ENCODE measurements around the gene MALRD1. TPM values are rescaled to one million over a fixed set of nuclear protein-coding genes. Genes with fewer than 3 reads are reported as not detected.

Gene MALRD1
- total RNA-seq, 1 experiment from 2014 or later: not detected

DNA sequence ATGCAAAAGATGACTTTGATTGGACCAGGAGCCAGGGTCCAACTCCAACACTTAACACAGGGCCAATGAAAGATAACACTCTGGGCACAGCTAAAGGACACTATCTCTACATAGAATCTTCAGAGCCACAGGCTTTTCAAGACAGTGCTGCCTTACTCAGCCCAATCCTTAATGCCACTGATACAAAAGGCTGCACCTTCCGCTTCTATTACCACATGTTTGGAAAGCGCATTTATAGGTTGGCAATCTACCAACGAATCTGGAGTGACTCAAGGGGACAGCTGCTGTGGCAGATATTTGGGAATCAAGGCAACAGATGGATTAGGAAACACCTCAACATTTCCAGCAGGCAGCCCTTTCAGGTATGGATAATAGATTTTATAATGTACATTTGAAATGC, 160.7 kb downstream of the MALRD1 start:
- in situ Hi-C loops (cut with HindIII; ENCODE audit: low pct_unique_long_range_greater_than_20kb, low sequenced_read_pairs) (no loop called here), intact Hi-C loops (cut with micrococcal nuclease; ENCODE audit: unreplicated experiment) (no loop called here)
- no peak for ATAC-seq
- TF ChIP-seq, protein P1, sequence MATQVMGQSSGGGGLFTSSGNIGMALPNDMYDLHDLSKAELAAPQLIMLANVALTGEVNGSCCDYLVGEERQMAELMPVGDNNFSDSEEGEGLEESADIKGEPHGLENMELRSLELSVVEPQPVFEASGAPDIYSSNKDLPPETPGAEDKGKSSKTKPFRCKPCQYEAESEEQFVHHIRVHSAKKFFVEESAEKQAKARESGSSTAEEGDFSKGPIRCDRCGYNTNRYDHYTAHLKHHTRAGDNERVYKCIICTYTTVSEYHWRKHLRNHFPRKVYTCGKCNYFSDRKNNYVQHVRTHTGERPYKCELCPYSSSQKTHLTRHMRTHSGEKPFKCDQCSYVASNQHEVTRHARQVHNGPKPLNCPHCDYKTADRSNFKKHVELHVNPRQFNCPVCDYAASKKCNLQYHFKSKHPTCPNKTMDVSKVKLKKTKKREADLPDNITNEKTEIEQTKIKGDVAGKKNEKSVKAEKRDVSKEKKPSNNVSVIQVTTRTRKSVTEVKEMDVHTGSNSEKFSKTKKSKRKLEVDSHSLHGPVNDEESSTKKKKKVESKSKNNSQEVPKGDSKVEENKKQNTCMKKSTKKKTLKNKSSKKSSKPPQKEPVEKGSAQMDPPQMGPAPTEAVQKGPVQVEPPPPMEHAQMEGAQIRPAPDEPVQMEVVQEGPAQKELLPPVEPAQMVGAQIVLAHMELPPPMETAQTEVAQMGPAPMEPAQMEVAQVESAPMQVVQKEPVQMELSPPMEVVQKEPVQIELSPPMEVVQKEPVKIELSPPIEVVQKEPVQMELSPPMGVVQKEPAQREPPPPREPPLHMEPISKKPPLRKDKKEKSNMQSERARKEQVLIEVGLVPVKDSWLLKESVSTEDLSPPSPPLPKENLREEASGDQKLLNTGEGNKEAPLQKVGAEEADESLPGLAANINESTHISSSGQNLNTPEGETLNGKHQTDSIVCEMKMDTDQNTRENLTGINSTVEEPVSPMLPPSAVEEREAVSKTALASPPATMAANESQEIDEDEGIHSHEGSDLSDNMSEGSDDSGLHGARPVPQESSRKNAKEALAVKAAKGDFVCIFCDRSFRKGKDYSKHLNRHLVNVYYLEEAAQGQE (IDR thresholded peaks at IDR 0.05; ENCODE audit: insufficient read depth in 1 of 2, low read depth in 2 of 2, low read length in 1 of 2): no peak
- TF ChIP-seq TCF7L2 (IDR thresholded peaks at IDR 0.05; ENCODE audit: low read depth, low read length) (no peak), SIN3A (IDR thresholded peaks at IDR 0.05; ENCODE audit: borderline replicate concordance, insufficient read depth, low read depth, low read length) (no peak), POLR2AphosphoS5 (IDR thresholded peaks at IDR 0.05; ENCODE audit: low read depth, low read length) (no peak)
- TF ChIP-seq, protein P2, sequence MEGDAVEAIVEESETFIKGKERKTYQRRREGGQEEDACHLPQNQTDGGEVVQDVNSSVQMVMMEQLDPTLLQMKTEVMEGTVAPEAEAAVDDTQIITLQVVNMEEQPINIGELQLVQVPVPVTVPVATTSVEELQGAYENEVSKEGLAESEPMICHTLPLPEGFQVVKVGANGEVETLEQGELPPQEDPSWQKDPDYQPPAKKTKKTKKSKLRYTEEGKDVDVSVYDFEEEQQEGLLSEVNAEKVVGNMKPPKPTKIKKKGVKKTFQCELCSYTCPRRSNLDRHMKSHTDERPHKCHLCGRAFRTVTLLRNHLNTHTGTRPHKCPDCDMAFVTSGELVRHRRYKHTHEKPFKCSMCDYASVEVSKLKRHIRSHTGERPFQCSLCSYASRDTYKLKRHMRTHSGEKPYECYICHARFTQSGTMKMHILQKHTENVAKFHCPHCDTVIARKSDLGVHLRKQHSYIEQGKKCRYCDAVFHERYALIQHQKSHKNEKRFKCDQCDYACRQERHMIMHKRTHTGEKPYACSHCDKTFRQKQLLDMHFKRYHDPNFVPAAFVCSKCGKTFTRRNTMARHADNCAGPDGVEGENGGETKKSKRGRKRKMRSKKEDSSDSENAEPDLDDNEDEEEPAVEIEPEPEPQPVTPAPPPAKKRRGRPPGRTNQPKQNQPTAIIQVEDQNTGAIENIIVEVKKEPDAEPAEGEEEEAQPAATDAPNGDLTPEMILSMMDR (IDR thresholded peaks at IDR 0.05): no peak
- ChIA-PET CTCF (no interaction called here), POLR2A (no interaction called here)
- no peaks in the 10 kb centered on the region for H3K4me1 ChIP-seq (ENCODE audit: control insufficient read depth, insufficient read depth, low read length)
- H3K9me3 ChIP-seq (ENCODE audit: control insufficient read depth, insufficient read depth, low read depth, low read length): no peaks in the 10 kb centered on the region
- no peak for DNase-seq (ENCODE audit: low read depth, low spot score)
- no peaks in the 10 kb centered on the region for H3K27me3 ChIP-seq (ENCODE audit: control insufficient read depth, insufficient read depth, low read length)
- no TSS peak for BruUV-seq (replicated peaks)
- no peak overlapping the region for H3K4me3 ChIP-seq (ENCODE audit: low read depth in 2 of 2, low read length in 2 of 2)
- H3K27ac ChIP-seq (ENCODE audit: low read length): no peak overlapping the region
- H3K36me3 ChIP-seq (ENCODE audit: control insufficient read depth, insufficient read depth, low read length): no peaks in the 10 kb centered on the region

DNA sequence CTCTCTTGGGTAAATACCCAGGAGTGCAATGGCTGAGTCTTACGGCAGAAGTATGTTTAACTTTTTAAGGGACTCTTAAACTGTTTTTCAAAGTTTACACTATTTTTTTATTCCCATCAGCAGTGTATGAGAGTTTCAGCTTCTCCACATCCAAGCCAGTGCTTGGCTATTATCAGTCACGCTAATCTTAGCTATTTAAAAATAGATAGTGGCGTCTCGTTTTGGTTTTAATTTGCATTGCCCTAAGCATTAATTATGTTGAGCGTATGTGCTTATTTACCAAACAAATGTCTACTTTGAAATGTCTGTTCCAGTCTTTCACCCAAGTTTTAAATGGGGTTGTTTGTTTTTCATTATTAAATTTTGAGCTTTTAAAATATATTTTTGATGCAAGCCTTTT, 164.0 kb downstream of the MALRD1 start:
- TF ChIP-seq SIN3A (IDR thresholded peaks at IDR 0.05; ENCODE audit: borderline replicate concordance, insufficient read depth, low read depth, low read length) (no peak), TCF7L2 (IDR thresholded peaks at IDR 0.05; ENCODE audit: low read depth, low read length) (no peak), POLR2AphosphoS5 (IDR thresholded peaks at IDR 0.05; ENCODE audit: low read depth, low read length) (no peak)
- TF ChIP-seq, protein P1 (IDR thresholded peaks at IDR 0.05; ENCODE audit: insufficient read depth in 1 of 2, low read depth in 2 of 2, low read length in 1 of 2): no peak
- TF ChIP-seq, protein P2 (IDR thresholded peaks at IDR 0.05): no peak
- BruUV-seq (replicated peaks): no TSS peak
- no peaks in the 10 kb centered on the region for H3K27me3 ChIP-seq (ENCODE audit: control insufficient read depth, insufficient read depth, low read length)
- in situ Hi-C loops (cut with HindIII; ENCODE audit: low pct_unique_long_range_greater_than_20kb, low sequenced_read_pairs) (no loop called here), intact Hi-C loops (cut with micrococcal nuclease; ENCODE audit: unreplicated experiment) (no loop called here)
- DNase-seq (ENCODE audit: low read depth, low spot score): no peak
- no peaks in the 10 kb centered on the region for H3K36me3 ChIP-seq (ENCODE audit: control insufficient read depth, insufficient read depth, low read length)
- POLR2A ChIA-PET: no interaction called here
- no peak overlapping the region for H3K27ac ChIP-seq (ENCODE audit: low read length)
- H3K9me3 ChIP-seq (ENCODE audit: control insufficient read depth, insufficient read depth, low read depth, low read length): no peaks in the 10 kb centered on the region
- no peaks in the 10 kb centered on the region for H3K4me1 ChIP-seq (ENCODE audit: control insufficient read depth, insufficient read depth, low read length)
- CTCF ChIA-PET: no interaction called here
- H3K4me3 ChIP-seq (ENCODE audit: low read depth in 2 of 2, low read length in 2 of 2): no peak overlapping the region
- ATAC-seq: no peak

Measured in Panc1 (cell line).